ENCODE results near the gene LPCAT1. TPM values are rescaled to one million over a fixed set of nuclear protein-coding genes. Genes with fewer than 3 reads are reported as not detected.
"Not testable (repeated sequence)": the region's sequence is repeated elsewhere in the genome, so short reads cannot be mapped to it uniquely, and the experiment has no call there.

LPCAT1 gene
- total RNA-seq, 2 donors from 2014 or later = 53.9 to 54.6 TPM

- Histone ChIP-seq H3K36me3 (peaks cover 38% of the 10 kb centered on the region), H3K27ac (no peak overlapping the region), H3K4me3 (no peak overlapping the region), H3K27me3 (replicated peaks; ENCODE audit: insufficient read depth) (no peaks in the 10 kb centered on the region), H3K9me3 (no peaks in the 10 kb centered on the region), H3K4me1 (ENCODE audit: control insufficient read depth in 1 of 2, low read depth in 2 of 2) (no peaks in the 10 kb centered on the region)
- no peak for ATAC-seq (ENCODE audit: insufficient number of reproducible peaks, low FRiP score, low read depth)
- TF ChIP-seq, protein P1, sequence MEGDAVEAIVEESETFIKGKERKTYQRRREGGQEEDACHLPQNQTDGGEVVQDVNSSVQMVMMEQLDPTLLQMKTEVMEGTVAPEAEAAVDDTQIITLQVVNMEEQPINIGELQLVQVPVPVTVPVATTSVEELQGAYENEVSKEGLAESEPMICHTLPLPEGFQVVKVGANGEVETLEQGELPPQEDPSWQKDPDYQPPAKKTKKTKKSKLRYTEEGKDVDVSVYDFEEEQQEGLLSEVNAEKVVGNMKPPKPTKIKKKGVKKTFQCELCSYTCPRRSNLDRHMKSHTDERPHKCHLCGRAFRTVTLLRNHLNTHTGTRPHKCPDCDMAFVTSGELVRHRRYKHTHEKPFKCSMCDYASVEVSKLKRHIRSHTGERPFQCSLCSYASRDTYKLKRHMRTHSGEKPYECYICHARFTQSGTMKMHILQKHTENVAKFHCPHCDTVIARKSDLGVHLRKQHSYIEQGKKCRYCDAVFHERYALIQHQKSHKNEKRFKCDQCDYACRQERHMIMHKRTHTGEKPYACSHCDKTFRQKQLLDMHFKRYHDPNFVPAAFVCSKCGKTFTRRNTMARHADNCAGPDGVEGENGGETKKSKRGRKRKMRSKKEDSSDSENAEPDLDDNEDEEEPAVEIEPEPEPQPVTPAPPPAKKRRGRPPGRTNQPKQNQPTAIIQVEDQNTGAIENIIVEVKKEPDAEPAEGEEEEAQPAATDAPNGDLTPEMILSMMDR (IDR thresholded peaks at IDR 0.05) = no peak
- no peak for DNase-seq (ENCODE audit: low spot score)
Observed at GRCh38 chr5:1462358-1462757, 61.4 kb downstream of the LPCAT1 start.

DNA sequence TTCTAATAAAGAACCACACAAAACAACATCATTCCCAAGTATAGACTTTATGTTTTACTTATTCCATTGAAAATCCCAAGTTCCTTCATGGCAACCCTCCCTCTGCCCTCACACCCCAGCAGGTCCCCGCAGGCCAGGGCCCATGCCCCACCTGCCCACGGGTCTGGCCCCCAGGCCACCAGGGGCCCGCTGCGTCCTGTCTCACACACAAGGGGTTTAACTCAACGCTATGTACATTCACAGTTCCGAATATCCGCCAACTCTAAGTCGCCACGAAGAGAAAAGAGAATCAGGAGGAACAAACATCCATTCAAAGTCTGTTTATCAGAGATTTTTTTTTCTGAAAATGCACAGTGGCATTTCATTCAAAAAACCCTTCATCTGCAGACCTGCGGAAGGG, 62.4 kb downstream of the LPCAT1 start:
- ATAC-seq (ENCODE audit: insufficient number of reproducible peaks, low FRiP score, low read depth) (no peak), DNase-seq (ENCODE audit: low spot score) (no peak)
- Histone ChIP-seq H3K4me1 (ENCODE audit: control insufficient read depth in 1 of 2, low read depth in 2 of 2) (no peaks in the 10 kb centered on the region), H3K27me3 (replicated peaks; ENCODE audit: insufficient read depth) (no peaks in the 10 kb centered on the region), H3K36me3 (peaks cover 34% of the 10 kb centered on the region), H3K27ac (no peak overlapping the region), H3K4me3 (no peak overlapping the region), H3K9me3 (peaks cover 4% of the 10 kb centered on the region)
- TF ChIP-seq, protein P1 (IDR thresholded peaks at IDR 0.05) = no peak

DNA sequence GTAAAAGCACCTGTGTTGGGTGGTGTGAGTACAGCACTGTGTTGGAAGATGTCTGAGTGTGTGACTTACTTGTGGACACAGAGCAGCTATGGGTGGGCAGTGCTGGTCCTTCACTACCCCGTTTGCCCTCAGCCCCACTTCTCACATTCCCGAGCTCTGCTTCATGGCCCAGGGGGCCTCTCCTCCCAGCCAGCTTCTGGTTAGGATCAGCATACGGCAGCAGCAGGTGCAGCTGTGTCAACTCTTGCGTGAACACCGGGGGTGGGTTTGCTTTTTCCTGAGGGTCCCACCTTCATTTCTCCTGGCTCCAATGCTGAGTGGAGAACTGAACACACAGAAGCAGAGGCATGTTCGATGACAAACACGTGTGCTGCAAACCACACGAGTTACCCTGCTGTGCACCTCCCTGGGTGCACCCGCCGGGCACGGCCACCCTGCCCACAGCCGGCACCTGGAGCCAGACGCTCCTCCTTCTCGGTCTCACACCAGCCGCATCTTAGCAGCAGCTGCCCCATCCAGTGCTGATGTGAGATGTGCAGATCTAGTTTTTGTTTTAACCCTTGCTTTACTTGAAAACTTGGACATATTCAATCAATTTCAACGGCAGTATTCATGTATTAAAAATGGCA, 63.6 kb downstream of the LPCAT1 start:
- Histone ChIP-seq H3K4me1 (ENCODE audit: control insufficient read depth in 1 of 2, low read depth in 2 of 2) (no peaks in the 10 kb centered on the region), H3K4me3 (no peak overlapping the region), H3K27me3 (replicated peaks; ENCODE audit: insufficient read depth) (no peaks in the 10 kb centered on the region), H3K36me3 (peaks cover 26% of the 10 kb centered on the region), H3K27ac (no peak overlapping the region), H3K9me3 (peaks cover 10% of the 10 kb centered on the region)
- TF ChIP-seq, protein P1 (IDR thresholded peaks at IDR 0.05) = no peak
- no peak for ATAC-seq (ENCODE audit: insufficient number of reproducible peaks, low FRiP score, low read depth)
- no peak for DNase-seq (ENCODE audit: low spot score)

DNA sequence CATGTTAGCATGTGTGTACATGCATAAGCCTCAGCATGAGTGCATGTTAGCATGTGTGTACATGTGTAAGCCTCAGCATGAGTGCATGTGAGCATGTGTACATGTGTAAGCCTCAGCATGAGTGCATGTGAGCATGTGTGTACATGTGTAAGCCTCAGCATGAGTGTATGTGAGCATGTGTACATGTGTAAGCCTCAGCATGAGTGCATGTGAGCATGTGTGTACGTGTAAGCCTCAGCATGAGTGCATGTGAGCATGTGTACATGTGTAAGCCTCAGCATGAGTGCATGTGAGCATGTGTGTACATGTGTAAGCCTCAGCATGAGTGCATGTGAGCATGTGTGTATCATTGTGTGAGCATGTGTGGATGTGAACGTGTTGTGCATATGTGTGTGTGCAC, 64.3 kb downstream of the LPCAT1 start:
- ATAC-seq (ENCODE audit: insufficient number of reproducible peaks, low FRiP score, low read depth); H3K27me3 ChIP-seq (replicated peaks; ENCODE audit: insufficient read depth); DNase-seq (ENCODE audit: low spot score); H3K4me3 ChIP-seq; H3K27ac ChIP-seq; H3K4me1 ChIP-seq (ENCODE audit: control insufficient read depth in 1 of 2, low read depth in 2 of 2): not testable (repeated sequence)
- H3K9me3 ChIP-seq = peaks cover 10% of the 10 kb centered on the region
- H3K36me3 ChIP-seq = peaks cover 26% of the 10 kb centered on the region

DNA sequence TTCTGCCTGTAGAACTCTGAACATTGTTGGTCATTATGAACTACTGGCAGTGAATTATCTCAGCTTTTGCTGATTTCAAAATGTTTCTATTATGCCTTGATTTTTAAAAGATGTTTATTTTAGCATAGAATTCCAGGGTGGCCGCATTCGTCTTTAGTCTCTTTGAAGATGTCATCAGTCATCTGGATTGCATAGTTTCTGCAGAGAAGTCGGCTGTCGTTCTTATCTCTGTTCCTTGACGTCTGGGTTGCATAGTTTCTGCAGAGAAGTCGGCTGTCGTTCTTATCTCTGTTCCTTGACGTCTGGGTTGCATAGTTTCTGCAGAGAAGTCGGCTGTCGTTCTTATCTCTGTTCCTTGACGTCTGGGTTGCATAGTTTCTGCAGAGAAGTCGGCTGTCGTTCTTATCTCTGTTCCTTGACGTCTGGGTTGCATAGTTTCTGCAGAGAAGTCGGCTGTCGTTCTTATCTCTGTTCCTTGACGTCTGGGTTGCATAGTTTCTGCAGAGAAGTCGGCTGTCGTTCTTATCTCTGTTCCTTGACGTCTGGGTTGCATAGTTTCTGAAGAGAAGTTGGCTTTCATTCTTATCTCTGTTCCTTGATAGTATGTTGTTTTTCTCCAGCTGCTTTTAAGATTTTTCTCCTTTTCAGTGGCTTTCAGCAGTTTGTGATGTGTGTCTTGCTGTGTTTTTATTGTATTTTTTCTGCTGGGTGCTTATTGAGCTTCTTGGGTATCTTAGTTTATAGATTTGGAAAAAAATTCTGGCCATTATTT, 67.5 kb downstream of the LPCAT1 start:
- not testable (repeated sequence) for H3K4me1 ChIP-seq (ENCODE audit: control insufficient read depth in 1 of 2, low read depth in 2 of 2); ATAC-seq (ENCODE audit: insufficient number of reproducible peaks, low FRiP score, low read depth); H3K4me3 ChIP-seq; DNase-seq (ENCODE audit: low spot score); H3K27ac ChIP-seq; H3K36me3 ChIP-seq; H3K27me3 ChIP-seq (replicated peaks; ENCODE audit: insufficient read depth)
- H3K9me3 ChIP-seq = peaks cover 19% of the 10 kb centered on the region

- no peaks in the 10 kb centered on the region for H3K27me3 ChIP-seq (replicated peaks; ENCODE audit: insufficient read depth)
- no peak overlapping the region for H3K27ac ChIP-seq
- ATAC-seq (ENCODE audit: insufficient number of reproducible peaks, low FRiP score, low read depth) (no peak), DNase-seq (ENCODE audit: low spot score) (no peak)
- H3K36me3 ChIP-seq = no peaks in the 10 kb centered on the region
- H3K4me3 ChIP-seq = no peak overlapping the region
- peaks cover 19% of the 10 kb centered on the region for H3K9me3 ChIP-seq
- TF ChIP-seq, protein P1 (IDR thresholded peaks at IDR 0.05) = no peak
- H3K4me1 ChIP-seq (ENCODE audit: control insufficient read depth in 1 of 2, low read depth in 2 of 2) = no peaks in the 10 kb centered on the region
Observed at GRCh38 chr5:1453613-1454012, 70.1 kb downstream of the LPCAT1 start.

Data from thoracic aorta (tissue), 2 donors.